GM19025 (cell line): ENCODE results near the gene ATXN3L.
"Not testable (repeated sequence)": the region's sequence is repeated elsewhere in the genome, so short reads cannot be mapped to it uniquely, and the experiment has no call there.

Experiments
- ATAC-seq: cut with Tn5 transposase; IDR thresholded peaks from one replicate; pipeline ENCODE4 v1.9.1; 2021; ENCODE audit warnings: mild to moderate bottlenecking, low read depth, moderate library complexity; ENCODE audit not compliant: unreplicated experiment

ATXN3L gene

GRCh38 chrX:13309631-13310030 is 10.2 kb downstream of the ATXN3L start:
- ATAC-seq: no peak

- no peak for ATAC-seq
Observed at GRCh38 chrX:13307041-13307440, 12.8 kb downstream of the ATXN3L start.

- ATAC-seq: no peak
Observed at GRCh38 chrX:13305108-13305507, 14.7 kb downstream of the ATXN3L start.

GRCh38 chrX:13304052-13304451 is 15.8 kb downstream of the ATXN3L start:
- no peak for ATAC-seq

- ATAC-seq: not testable (repeated sequence)
Observed at GRCh38 chrX:13303248-13303647, 16.6 kb downstream of the ATXN3L start.

- ATAC-seq: no peak
Observed at GRCh38 chrX:13298836-13299235, 21.0 kb downstream of the ATXN3L start.

- no peak for ATAC-seq
Observed at GRCh38 chrX:13295841-13296240, 24.0 kb downstream of the ATXN3L start.

- no peak for ATAC-seq
Observed at GRCh38 chrX:13293700-13294099, 26.2 kb downstream of the ATXN3L start.

- ATAC-seq: no peak
Observed at GRCh38 chrX:13290891-13291614, 28.8 kb downstream of the ATXN3L start.

- ATAC-seq: no peak
Observed at GRCh38 chrX:13288671-13289070, 31.2 kb downstream of the ATXN3L start.

- no peak for ATAC-seq
Observed at GRCh38 chrX:13287816-13288215, 32.0 kb downstream of the ATXN3L start.

- no peak for ATAC-seq
Observed at GRCh38 chrX:13285693-13286092, 34.2 kb downstream of the ATXN3L start.

GRCh38 chrX:13285229-13285628 is 34.6 kb downstream of the ATXN3L start:
- no peak for ATAC-seq

- no peak for ATAC-seq
Observed at GRCh38 chrX:13284570-13284969, 35.3 kb downstream of the ATXN3L start.

- ATAC-seq: no peak
Observed at GRCh38 chrX:13283950-13284546, 35.8 kb downstream of the ATXN3L start.

GRCh38 chrX:13283512-13283911 is 36.3 kb downstream of the ATXN3L start:
- no peak for ATAC-seq

GRCh38 chrX:13281289-13281688 is 38.6 kb downstream of the ATXN3L start:
- ATAC-seq: no peak

- no peak for ATAC-seq
Observed at GRCh38 chrX:13279279-13280018, 40.4 kb downstream of the ATXN3L start.

GRCh38 chrX:13277539-13277938 is 42.3 kb downstream of the ATXN3L start:
- ATAC-seq: no peak

- no peak for ATAC-seq
Observed at GRCh38 chrX:13276991-13277390, 42.9 kb downstream of the ATXN3L start.

GRCh38 chrX:13275031-13275430 is 44.8 kb downstream of the ATXN3L start:
- ATAC-seq: no peak

- ATAC-seq: no peak
Observed at GRCh38 chrX:13272426-13272825, 47.4 kb downstream of the ATXN3L start.
